HEK293 (cell line): ENCODE data around the gene DLG2.

Experiments used
- CTCF ChIP-seq: fragments of 450-650 bp; formaldehyde crosslinking; IDR thresholded peaks from 2 replicates; pipeline ENCODE4 v1.5.1; 2016; ENCODE audit warnings: missing biosample characterization, missing genetic modification characterization
- KLF7 ChIP-seq: fragments of 450-650 bp; formaldehyde crosslinking; IDR thresholded peaks from 2 replicates; pipeline ENCODE4 v1.5.1; 2016; ENCODE audit warnings: missing biosample characterization, missing genetic modification characterization, borderline replicate concordance
- PRDM10 ChIP-seq: fragments of 450-650 bp; formaldehyde crosslinking; IDR thresholded peaks from 2 replicates; pipeline ENCODE4 v1.5.1; 2016; ENCODE audit warnings: missing biosample characterization, missing genetic modification characterization
- SP2 ChIP-seq: fragments of 450-650 bp; formaldehyde crosslinking; IDR thresholded peaks from 2 replicates; pipeline ENCODE4 v1.5.1; 2016; ENCODE audit warnings: missing biosample characterization, missing genetic modification characterization
- YY1 ChIP-seq: fragments of 450-650 bp; formaldehyde crosslinking; IDR thresholded peaks from 2 replicates; pipeline ENCODE4 v1.5.1; 2018; ENCODE audit warnings: missing biosample characterization, missing genetic modification characterization
- ZBTB11 ChIP-seq: fragments of 450-650 bp; formaldehyde crosslinking; conservative IDR thresholded peaks from 2 replicates; pipeline ENCODE4 v1.5.1; 2016; ENCODE audit warnings: low read depth, missing biosample characterization, missing genetic modification characterization
- ZBTB20 ChIP-seq: fragments of 450-650 bp; formaldehyde crosslinking; IDR thresholded peaks from 2 replicates; pipeline ENCODE4 v1.5.1; 2016; ENCODE audit warnings: missing biosample characterization, missing genetic modification characterization
- ZBTB49 ChIP-seq: fragments of 450-650 bp; formaldehyde crosslinking; IDR thresholded peaks from 2 replicates; pipeline ENCODE4 v1.5.1; 2016; ENCODE audit warnings: missing biosample characterization, missing genetic modification characterization, low read depth
- ZNF146 ChIP-seq: fragments of 450-650 bp; formaldehyde crosslinking; IDR thresholded peaks from 2 replicates; pipeline ENCODE4 v1.5.1; 2016; ENCODE audit warnings: missing biosample characterization, missing genetic modification characterization
- ZNF184 ChIP-seq: fragments of 450-650 bp; IDR thresholded peaks from 2 replicates; pipeline ENCODE4 v1.5.1; 2018; ENCODE audit warnings: missing biosample characterization, mild to moderate bottlenecking, missing genetic modification characterization
- ZNF24 ChIP-seq: fragments of 450-650 bp; formaldehyde crosslinking; IDR thresholded peaks from 2 replicates; pipeline ENCODE4 v1.5.1; 2016; ENCODE audit warnings: missing biosample characterization, missing genetic modification characterization
- ZNF362 ChIP-seq: fragments of 450-650 bp; formaldehyde crosslinking; IDR thresholded peaks from 2 replicates; pipeline ENCODE4 v1.5.1; 2016; ENCODE audit warnings: missing biosample characterization, missing genetic modification characterization

GRCh38 chr11:84580428-84580827, 1046.7 kb downstream of the DLG2 start:
- TF ChIP-seq ZNF362 (tag by site-specific recombination): no peak
- TF ChIP-seq ZNF24 (tag by site-specific recombination): no peak
- TF ChIP-seq CTCF (tag by site-specific recombination): no peak
- TF ChIP-seq KLF7 (tag by site-specific recombination): no peak
- no peak for TF ChIP-seq ZNF184 (tag by site-specific recombination)
- TF ChIP-seq ZBTB20 (tag by site-specific recombination): no peak
- no peak for TF ChIP-seq ZNF146
- no peak for TF ChIP-seq PRDM10
- TF ChIP-seq YY1: no peak
- no peak for TF ChIP-seq ZBTB11 (tag by site-specific recombination)
- no peak for TF ChIP-seq SP2 (tag by site-specific recombination)
- TF ChIP-seq ZBTB49: no peak
